PC-9 (cell line): Measurements from ENCODE around the gene NCOA3.

Experiments
- EZH2 ChIP-seq: fragments of 200-600 bp; sonication (generic); IDR thresholded peaks from 2 replicates; pipeline ENCODE4 v1.8.0; 2017; ENCODE audit warnings: antibody characterized with exemption, low read depth
- TF ChIP-seq, protein P1 (sequence below): fragments of 200-600 bp; sonication (generic); conservative IDR thresholded peaks from 2 replicates; pipeline ENCODE4 v1.6.1; 2017; ENCODE audit warnings: mixed run types, antibody characterized with exemption, mild to moderate bottlenecking, moderate library complexity

DNA sequence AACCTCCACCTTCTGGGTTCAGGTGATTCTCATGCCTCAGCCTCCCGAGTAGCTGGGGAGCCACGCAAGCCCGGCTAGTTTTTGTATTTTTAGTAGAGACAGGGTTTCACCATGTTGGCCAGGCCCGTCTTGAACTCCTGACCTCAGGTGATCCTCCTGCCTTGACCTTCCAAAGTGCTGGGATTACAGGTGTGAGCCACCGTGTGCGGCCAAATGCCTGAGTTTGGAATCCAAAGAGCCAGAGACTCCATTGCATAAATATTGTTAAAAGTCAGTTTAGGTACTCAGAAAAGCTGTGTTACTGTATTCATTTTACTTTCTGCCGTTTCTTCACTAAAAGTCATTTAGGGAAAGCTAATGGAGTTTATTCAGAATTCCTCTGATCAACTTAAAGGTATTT lies 146.3 kb downstream of the NCOA3 start:
- TF ChIP-seq, protein P1, sequence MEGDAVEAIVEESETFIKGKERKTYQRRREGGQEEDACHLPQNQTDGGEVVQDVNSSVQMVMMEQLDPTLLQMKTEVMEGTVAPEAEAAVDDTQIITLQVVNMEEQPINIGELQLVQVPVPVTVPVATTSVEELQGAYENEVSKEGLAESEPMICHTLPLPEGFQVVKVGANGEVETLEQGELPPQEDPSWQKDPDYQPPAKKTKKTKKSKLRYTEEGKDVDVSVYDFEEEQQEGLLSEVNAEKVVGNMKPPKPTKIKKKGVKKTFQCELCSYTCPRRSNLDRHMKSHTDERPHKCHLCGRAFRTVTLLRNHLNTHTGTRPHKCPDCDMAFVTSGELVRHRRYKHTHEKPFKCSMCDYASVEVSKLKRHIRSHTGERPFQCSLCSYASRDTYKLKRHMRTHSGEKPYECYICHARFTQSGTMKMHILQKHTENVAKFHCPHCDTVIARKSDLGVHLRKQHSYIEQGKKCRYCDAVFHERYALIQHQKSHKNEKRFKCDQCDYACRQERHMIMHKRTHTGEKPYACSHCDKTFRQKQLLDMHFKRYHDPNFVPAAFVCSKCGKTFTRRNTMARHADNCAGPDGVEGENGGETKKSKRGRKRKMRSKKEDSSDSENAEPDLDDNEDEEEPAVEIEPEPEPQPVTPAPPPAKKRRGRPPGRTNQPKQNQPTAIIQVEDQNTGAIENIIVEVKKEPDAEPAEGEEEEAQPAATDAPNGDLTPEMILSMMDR = no peak
- TF ChIP-seq EZH2 = no peak
